ENCODE measurements around the gene DDX51.
A peak's percentile ranks its signal among the peaks of the same experiment; 100 is the strongest.
"Not testable (repeated sequence)": the region's sequence is repeated elsewhere in the genome, so short reads cannot be mapped to it uniquely, and the experiment has no call there.

DDX51 gene

GRCh38 chr12:132152953-132153352 lies 8.8 kb upstream of the DDX51 start:
- no peak for DNase-seq

- no peak for DNase-seq
Measured at GRCh38 chr12:132152411-132152821, 8.3 kb upstream of the DDX51 start.

- no peak for DNase-seq
Measured at GRCh38 chr12:132151766-132152410, 7.8 kb upstream of the DDX51 start.

GRCh38 chr12:132151145-132151765 lies 7.1 kb upstream of the DDX51 start:
- no peak for DNase-seq

- no peak for DNase-seq
Measured at GRCh38 chr12:132150780-132151144, 6.6 kb upstream of the DDX51 start.

GRCh38 chr12:132149526-132149925 lies 5.4 kb upstream of the DDX51 start:
- not testable (repeated sequence) for DNase-seq

GRCh38 chr12:132148368-132149045 lies 4.4 kb upstream of the DDX51 start:
- DNase-seq = no peak

GRCh38 chr12:132147423-132148367 lies 3.6 kb upstream of the DDX51 start:
- DNase-seq = no peak

- DNase-seq = no peak
Measured at GRCh38 chr12:132146772-132147422, 2.8 kb upstream of the DDX51 start.

GRCh38 chr12:132146098-132146497 lies 2.0 kb upstream of the DDX51 start:
- DNase-seq = no peak

GRCh38 chr12:132145334-132145733 lies 1.2 kb upstream of the DDX51 start:
- DNase-seq = no peak

GRCh38 chr12:132144810-132145168 lies 670 bp upstream of the DDX51 start:
- DNase-seq = no peak

GRCh38 chr12:132143336-132144071 lies 615 bp downstream of the DDX51 start:
- peak; percentile 39 for DNase-seq

- no peak for DNase-seq
Measured at GRCh38 chr12:132142679-132143335, 1.3 kb downstream of the DDX51 start.

- DNase-seq = no peak
Measured at GRCh38 chr12:132141976-132142678, 2.0 kb downstream of the DDX51 start.

- DNase-seq = no peak
Measured at GRCh38 chr12:132140918-132141841, 2.9 kb downstream of the DDX51 start.

GRCh38 chr12:132140501-132140900 lies 3.6 kb downstream of the DDX51 start:
- no peak for DNase-seq

GRCh38 chr12:132139912-132140311 lies 4.2 kb downstream of the DDX51 start:
- no peak for DNase-seq
